SJCRH30 (cell line): ENCODE data around the gene CNNM2. TPM values are rescaled to one million over a fixed set of nuclear protein-coding genes. Genes with fewer than 3 reads are reported as not detected.

ENCODE experiments used
- DNase-seq, 2 experiments: peaks; one replicate each; pipeline ENCODE4 v3.0.0-alpha.2; 2015 to 2020
- H3K27ac ChIP-seq: fragments of 250-450 bp; sonication (Bioruptor Pico); 2 replicates; pipeline ENCODE4 v1.5.1; 2020; ENCODE audit warnings: mild to moderate bottlenecking, moderate library complexity
- H3K27me3 ChIP-seq: fragments of 250-450 bp; sonication (Bioruptor Pico); 2 replicates; pipeline ENCODE4 v1.5.1; 2020; ENCODE audit warnings: mild to moderate bottlenecking, moderate library complexity
- H3K36me3 ChIP-seq: fragments of 250-450 bp; sonication (Bioruptor Pico); 2 replicates; pipeline ENCODE4 v1.5.1; 2020; ENCODE audit warnings: mild to moderate bottlenecking, moderate library complexity
- H3K4me1 ChIP-seq: fragments of 250-450 bp; sonication (Bioruptor Pico); 2 replicates; pipeline ENCODE4 v1.5.1; 2020; ENCODE audit warnings: mild to moderate bottlenecking, moderate library complexity
- H3K4me3 ChIP-seq: fragments of 250-450 bp; sonication (Bioruptor Pico); 2 replicates; pipeline ENCODE4 v1.5.1; 2020; ENCODE audit warnings: mild to moderate bottlenecking, moderate library complexity
- H3K9me3 ChIP-seq: fragments of 250-450 bp; sonication (Bioruptor Pico); replicated peaks from 2 replicates; pipeline ENCODE4 v1.5.1; 2020; ENCODE audit warnings: mild to moderate bottlenecking, moderate library complexity
- total RNA-seq: library from RNA; depleted of rRNA; stranded (reverse); fragments of >200 nt; shearing (Covaris generic); gene quantifications from 2 replicates; pipeline ENCODE4 v1.2.3, GENCODE V29; 2014

Gene CNNM2
- total RNA-seq, 1 experiment from 2014 or later = 4.9 TPM

GRCh38 chr10:103078309-103078615, 160.2 kb downstream of the CNNM2 start:
- DNase-seq = no peak
- Histone ChIP-seq H3K36me3 (no peaks in the 10 kb centered on the region; the same call in 1 of the 2 replicates), H3K27me3 (no peaks in the 10 kb centered on the region)

DNA sequence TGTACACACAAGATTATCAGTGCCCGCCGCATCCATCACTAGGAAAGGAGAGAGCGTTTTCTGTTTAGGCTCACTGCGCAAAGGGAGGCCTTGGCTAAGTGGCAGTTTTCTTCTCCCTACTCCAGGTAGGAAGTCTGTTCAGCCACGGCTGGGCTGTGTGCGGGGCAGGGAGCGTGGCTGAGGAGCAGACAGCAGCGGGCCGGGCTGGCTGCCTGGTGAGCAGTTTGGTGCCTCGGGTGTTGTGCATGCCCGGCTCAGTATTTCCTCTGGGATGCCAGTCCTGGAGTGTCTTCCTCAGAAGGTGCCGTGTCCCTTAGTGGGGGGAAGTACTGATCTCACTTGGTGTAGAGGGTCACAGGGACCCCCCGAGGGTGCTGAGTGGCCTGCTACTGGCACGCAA, 160.6 kb downstream of the CNNM2 start:
- H3K9me3 ChIP-seq = no peaks in the 10 kb centered on the region
- no peak for DNase-seq
- no peaks in the 10 kb centered on the region for H3K27me3 ChIP-seq
- H3K4me3 ChIP-seq = no peak overlapping the region
- H3K4me1 ChIP-seq = no peaks in the 10 kb centered on the region
- no peaks in the 10 kb centered on the region; the same call in 1 of the 2 replicates for H3K36me3 ChIP-seq
- no peak overlapping the region for H3K27ac ChIP-seq

More at GRCh38 chr10:103078309-103078615, 160.2 kb downstream of the CNNM2 start:
- H3K4me3 ChIP-seq = no peak overlapping the region
- no peaks in the 10 kb centered on the region for H3K9me3 ChIP-seq
- H3K27ac ChIP-seq = no peak overlapping the region
- H3K4me1 ChIP-seq = no peaks in the 10 kb centered on the region

DNA sequence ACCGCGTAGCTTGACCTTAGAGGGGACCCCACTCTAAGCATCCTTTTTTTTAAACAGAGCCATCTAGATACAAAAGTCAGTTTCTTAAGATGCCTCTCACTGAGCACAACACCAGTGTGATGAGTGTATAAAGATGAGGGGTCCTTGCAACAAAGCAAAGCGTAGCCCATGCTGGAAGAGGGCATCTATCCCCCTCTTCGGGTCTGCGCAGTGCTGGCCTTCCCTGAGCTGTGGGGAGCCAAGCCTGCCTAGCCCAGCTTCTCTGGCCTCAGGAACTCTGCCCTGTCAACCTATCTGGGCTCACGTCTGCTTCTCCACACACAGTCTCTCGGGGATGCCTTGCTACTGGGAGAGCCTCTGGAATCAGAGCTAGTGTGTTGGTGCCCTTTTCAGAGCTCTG, 161.0 kb downstream of the CNNM2 start:
- Histone ChIP-seq H3K27ac (no peak overlapping the region), H3K27me3 (no peaks in the 10 kb centered on the region), H3K4me1 (no peaks in the 10 kb centered on the region), H3K4me3 (no peak overlapping the region), H3K9me3 (no peaks in the 10 kb centered on the region), H3K36me3 (no peaks in the 10 kb centered on the region; the same call in 1 of the 2 replicates)
- no peak for DNase-seq

DNA sequence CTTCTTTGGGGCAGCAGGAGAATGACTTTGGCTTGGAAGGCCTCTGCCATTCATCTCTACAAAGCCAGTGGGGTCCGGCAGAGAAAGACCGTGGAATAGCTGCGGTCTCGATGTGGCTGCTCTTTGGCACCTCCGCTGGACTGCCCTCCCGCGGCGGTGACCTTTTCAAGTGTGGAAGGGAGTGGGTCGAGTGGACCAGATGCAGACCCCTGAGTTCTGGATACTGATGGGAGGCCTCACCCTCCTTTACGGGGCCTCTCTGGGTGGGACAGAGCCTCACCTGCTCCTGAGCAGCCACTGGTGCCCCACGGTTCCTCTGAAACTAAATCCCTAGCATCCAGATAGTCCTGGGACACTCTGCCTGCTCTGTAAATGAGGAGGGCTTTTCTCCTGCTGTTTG, 161.9 kb downstream of the CNNM2 start:
- no peaks in the 10 kb centered on the region; the same call in 1 of the 2 replicates for H3K36me3 ChIP-seq
- no peak overlapping the region for H3K27ac ChIP-seq
- H3K27me3 ChIP-seq = no peaks in the 10 kb centered on the region
- H3K9me3 ChIP-seq = no peaks in the 10 kb centered on the region
- DNase-seq = no peak
- H3K4me1 ChIP-seq = no peaks in the 10 kb centered on the region
- no peak overlapping the region for H3K4me3 ChIP-seq

- Histone ChIP-seq H3K36me3 (peaks cover 7% of the 10 kb centered on the region), H3K27ac (no peak overlapping the region), H3K9me3 (no peaks in the 10 kb centered on the region), H3K4me1 (no peaks in the 10 kb centered on the region), H3K27me3 (no peaks in the 10 kb centered on the region), H3K4me3 (no peak overlapping the region)
- DNase-seq = no peak
Measured at GRCh38 chr10:103080891-103081581, 162.9 kb downstream of the CNNM2 start.

- Histone ChIP-seq H3K36me3 (peaks cover 16% of the 10 kb centered on the region), H3K4me1 (no peaks in the 10 kb centered on the region), H3K9me3 (no peaks in the 10 kb centered on the region), H3K4me3 (no peak overlapping the region), H3K27ac (no peak overlapping the region), H3K27me3 (no peaks in the 10 kb centered on the region)
- no peak for DNase-seq
Measured at GRCh38 chr10:103082683-103083082, 164.6 kb downstream of the CNNM2 start.

DNA sequence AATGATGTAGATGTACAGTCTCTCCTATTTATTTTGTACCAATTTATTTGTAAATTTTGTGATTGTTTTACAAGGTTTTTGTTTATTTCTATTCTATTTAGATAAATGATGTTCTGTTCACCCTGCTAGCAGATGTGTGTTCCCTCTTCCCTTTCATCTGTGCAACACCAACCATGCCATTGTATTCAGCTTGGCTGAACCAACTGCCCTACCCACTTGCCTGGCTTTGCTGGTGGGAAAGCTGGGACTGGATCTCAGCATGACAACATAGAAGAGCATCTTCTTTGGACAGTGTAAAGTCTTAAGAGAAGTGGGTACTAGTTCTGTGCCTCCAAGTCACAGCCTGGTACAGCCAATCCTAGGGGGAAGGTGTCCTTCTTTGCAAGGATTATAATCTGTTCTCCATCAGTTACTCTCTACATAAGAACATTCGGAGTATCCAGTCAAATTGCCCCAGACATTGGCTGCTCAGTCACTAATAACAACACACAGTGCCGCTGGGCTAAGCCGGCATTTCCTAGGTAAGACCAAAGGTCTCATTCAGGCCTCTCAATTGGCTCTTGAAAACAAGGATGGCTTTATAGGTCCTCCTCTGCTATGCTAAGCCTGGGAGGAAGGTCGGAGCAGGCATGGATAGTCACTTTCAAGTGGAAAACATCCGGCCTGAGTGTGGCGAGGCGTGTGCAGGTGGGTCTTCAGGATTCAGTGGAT, 165.3 kb downstream of the CNNM2 start:
- Histone ChIP-seq H3K9me3 (no peaks in the 10 kb centered on the region), H3K4me3 (no peak overlapping the region), H3K36me3 (peaks cover 20% of the 10 kb centered on the region), H3K27me3 (no peaks in the 10 kb centered on the region), H3K4me1 (no peaks in the 10 kb centered on the region), H3K27ac (no peak overlapping the region)
- DNase-seq = no peak

DNA sequence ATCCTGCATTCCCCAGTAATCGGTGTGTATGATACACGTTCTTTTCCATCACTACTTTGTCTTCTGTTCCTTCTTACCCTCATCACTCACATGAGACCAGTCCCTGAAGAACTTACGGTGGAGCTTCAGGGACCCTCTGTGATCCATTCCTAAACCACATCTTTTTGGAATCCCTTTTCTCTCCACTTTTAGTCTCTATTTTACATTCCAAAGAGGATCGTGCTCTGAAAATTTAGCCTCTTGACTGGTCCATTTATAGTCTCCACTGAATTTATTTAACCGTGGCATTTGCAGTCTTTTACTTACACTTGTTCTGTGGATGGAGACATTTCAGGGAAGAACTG, 165.9 kb downstream of the CNNM2 start:
- no peaks in the 10 kb centered on the region for H3K9me3 ChIP-seq
- DNase-seq = no peak
- no peaks in the 10 kb centered on the region for H3K4me1 ChIP-seq
- H3K27ac ChIP-seq = no peak overlapping the region
- H3K27me3 ChIP-seq = no peaks in the 10 kb centered on the region
- H3K36me3 ChIP-seq = peaks cover 21% of the 10 kb centered on the region
- no peak overlapping the region for H3K4me3 ChIP-seq

DNA sequence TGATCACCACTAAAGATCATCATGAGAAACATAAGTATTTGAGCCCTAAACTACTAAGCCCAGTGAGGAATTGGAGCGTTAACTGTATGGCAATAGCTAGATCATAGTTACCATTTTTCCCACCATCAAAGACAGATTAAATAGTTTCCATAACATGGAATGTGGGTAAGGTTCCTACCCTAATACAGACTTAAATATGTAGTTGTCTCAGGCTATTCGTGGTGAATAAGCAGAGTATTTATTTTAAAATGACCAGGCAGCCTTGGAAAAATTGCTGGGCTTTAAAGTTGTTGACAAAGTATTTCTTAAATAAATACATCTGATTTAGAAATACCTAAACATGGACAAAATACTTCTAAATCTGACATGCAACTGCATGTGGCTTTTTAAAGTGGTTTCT, 168.2 kb downstream of the CNNM2 start:
- Histone ChIP-seq H3K27ac (no peak overlapping the region), H3K4me3 (no peak overlapping the region), H3K9me3 (no peaks in the 10 kb centered on the region), H3K27me3 (no peaks in the 10 kb centered on the region), H3K36me3 (peaks cover 41% of the 10 kb centered on the region), H3K4me1 (no peaks in the 10 kb centered on the region)
- no peak for DNase-seq

- no peaks in the 10 kb centered on the region for H3K9me3 ChIP-seq
- H3K27me3 ChIP-seq = no peaks in the 10 kb centered on the region
- H3K36me3 ChIP-seq = peaks cover 47% of the 10 kb centered on the region
- DNase-seq = no peak
- H3K27ac ChIP-seq = no peak overlapping the region
- no peak overlapping the region for H3K4me3 ChIP-seq
- no peaks in the 10 kb centered on the region for H3K4me1 ChIP-seq
Measured at GRCh38 chr10:103086799-103087198, 168.7 kb downstream of the CNNM2 start.

DNA sequence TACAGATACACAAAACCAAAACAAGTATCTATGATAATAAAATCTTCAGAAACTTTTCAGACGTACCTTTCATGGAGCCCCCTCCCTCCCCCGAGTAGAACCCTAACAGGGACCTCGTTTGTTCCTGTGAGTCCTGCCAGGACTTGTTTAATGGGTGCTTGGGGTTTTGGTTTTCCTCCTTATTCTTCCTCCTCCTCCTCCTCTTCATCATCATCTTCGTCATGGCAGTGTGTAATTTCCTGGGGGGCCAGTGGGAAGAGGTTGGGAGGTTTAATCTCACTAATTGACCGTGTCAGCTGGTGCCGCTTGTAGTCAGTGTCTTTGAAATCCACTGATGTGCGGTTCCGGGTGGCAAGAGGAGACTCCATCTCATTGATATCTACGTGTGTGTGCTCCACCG, 171.4 kb downstream of the CNNM2 start:
- Histone ChIP-seq H3K4me1 (no peaks in the 10 kb centered on the region), H3K27ac (no peak overlapping the region), H3K36me3 (peaks cover 69% of the 10 kb centered on the region), H3K4me3 (no peak overlapping the region), H3K27me3 (no peaks in the 10 kb centered on the region), H3K9me3 (no peaks in the 10 kb centered on the region)
- DNase-seq = no peak

GRCh38 chr10:103090911-103091310, 172.8 kb downstream of the CNNM2 start:
- H3K4me1 ChIP-seq = no peaks in the 10 kb centered on the region
- DNase-seq = no peak
- no peaks in the 10 kb centered on the region for H3K27me3 ChIP-seq
- H3K9me3 ChIP-seq = no peaks in the 10 kb centered on the region
- H3K27ac ChIP-seq = no peak overlapping the region
- H3K36me3 ChIP-seq = peaks cover 72% of the 10 kb centered on the region
- no peak overlapping the region for H3K4me3 ChIP-seq

GRCh38 chr10:103095005-103095404, 176.9 kb downstream of the CNNM2 start:
- no peak overlapping the region for H3K27ac ChIP-seq
- H3K4me3 ChIP-seq = no peak overlapping the region
- H3K4me1 ChIP-seq = no peaks in the 10 kb centered on the region
- no peaks in the 10 kb centered on the region for H3K27me3 ChIP-seq
- DNase-seq = no peak
- peaks cover 70% of the 10 kb centered on the region for H3K36me3 ChIP-seq
- H3K9me3 ChIP-seq = no peaks in the 10 kb centered on the region

GRCh38 chr10:103096130-103096529, 178.0 kb downstream of the CNNM2 start:
- Histone ChIP-seq H3K27me3 (no peaks in the 10 kb centered on the region), H3K36me3 (peaks cover 72% of the 10 kb centered on the region), H3K27ac (no peak overlapping the region), H3K9me3 (no peaks in the 10 kb centered on the region), H3K4me1 (no peaks in the 10 kb centered on the region), H3K4me3 (no peak overlapping the region)
- DNase-seq = no peak

GRCh38 chr10:103098240-103098639, 180.1 kb downstream of the CNNM2 start:
- H3K4me1 ChIP-seq = no peaks in the 10 kb centered on the region
- no peaks in the 10 kb centered on the region for H3K27me3 ChIP-seq
- peaks cover 62% of the 10 kb centered on the region for H3K36me3 ChIP-seq
- H3K9me3 ChIP-seq = no peaks in the 10 kb centered on the region
- H3K27ac ChIP-seq = no peak overlapping the region
- no peak overlapping the region for H3K4me3 ChIP-seq
- DNase-seq = no peak

DNA sequence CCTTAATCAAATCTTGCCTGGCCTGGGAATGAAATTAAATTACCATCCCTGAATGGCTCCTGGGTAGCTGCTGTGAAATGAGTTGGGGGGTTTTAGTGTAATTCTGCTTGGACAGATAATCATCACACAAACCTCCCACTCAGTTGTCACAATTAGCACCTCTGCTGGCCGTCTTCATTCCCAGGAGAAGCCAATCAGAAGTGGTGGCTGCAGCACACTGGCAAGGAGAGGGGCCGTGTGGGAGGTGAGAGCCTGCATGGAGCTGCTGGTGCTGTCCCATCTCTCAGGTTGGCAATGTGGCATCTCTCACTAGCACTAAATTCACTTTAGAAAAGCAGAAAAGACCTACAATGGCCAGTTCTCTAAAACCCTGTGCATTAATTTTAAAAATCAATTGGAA, 182.5 kb downstream of the CNNM2 start:
- Histone ChIP-seq H3K27me3 (no peaks in the 10 kb centered on the region), H3K36me3 (peaks cover 54% of the 10 kb centered on the region), H3K9me3 (no peaks in the 10 kb centered on the region), H3K4me3 (no peak overlapping the region), H3K27ac (no peak overlapping the region), H3K4me1 (no peaks in the 10 kb centered on the region)
- DNase-seq = no peak
